ENCODE measurements around the gene IPO13.

IPO13 gene

GRCh38 chr1:43976045-43976444 is 29.3 kb downstream of the IPO13 start:
- DNase-seq = no peak

GRCh38 chr1:43976890-43977289 is 30.1 kb downstream of the IPO13 start:
- DNase-seq = no peak

GRCh38 chr1:43977376-43978263 is 30.9 kb downstream of the IPO13 start:
- no peak for DNase-seq

GRCh38 chr1:43978264-43978550 is 31.5 kb downstream of the IPO13 start:
- DNase-seq = no peak

- DNase-seq = peak; percentile 51
These were observed 32.0 kb downstream of the IPO13 start, which contains the start of gene B4GALT2 for GRCh38 chr1:43978551-43979260. Gene B4GALT2, plus strand, starts transcription at chr1:43979210. Its CDS starts 1,951 bp downstream, at chr1:43981161.

- DNase-seq = no peak
These were observed 32.4 kb downstream of the IPO13 start for GRCh38 chr1:43979261-43979527.

GRCh38 chr1:43979528-43980254 is 32.9 kb downstream of the IPO13 start:
- DNase-seq = peak; percentile 20

GRCh38 chr1:43980255-43981134 is 33.7 kb downstream of the IPO13 start:
- no peak for DNase-seq

- DNase-seq = no peak
These were observed 34.4 kb downstream of the IPO13 start for GRCh38 chr1:43981135-43981491.

- no peak for DNase-seq
These were observed 34.9 kb downstream of the IPO13 start for GRCh38 chr1:43981636-43982035.

- DNase-seq = no peak
These were observed 35.5 kb downstream of the IPO13 start for GRCh38 chr1:43982241-43982640.

- no peak for DNase-seq
These were observed 36.1 kb downstream of the IPO13 start for GRCh38 chr1:43982808-43983207.

GRCh38 chr1:43983253-43983899 is 36.6 kb downstream of the IPO13 start:
- no peak for DNase-seq

GRCh38 chr1:43984855-43985254 is 38.1 kb downstream of the IPO13 start:
- DNase-seq = no peak

- no peak for DNase-seq
These were observed 39.3 kb downstream of the IPO13 start for GRCh38 chr1:43985984-43986595.

GRCh38 chr1:43986712-43987111 is 40.0 kb downstream of the IPO13 start:
- no peak for DNase-seq

- no peak for DNase-seq
These were observed 40.6 kb downstream of the IPO13 start for GRCh38 chr1:43987159-43987902.

- DNase-seq = no peak
These were observed 43.8 kb downstream of the IPO13 start for GRCh38 chr1:43990271-43991199.

- DNase-seq = no peak
These were observed 44.4 kb downstream of the IPO13 start for GRCh38 chr1:43991200-43991475.
